B cell (primary cell): ENCODE results near the gene FNDC11. TPM values are rescaled to one million over a fixed set of nuclear protein-coding genes. Genes with fewer than 3 reads are reported as not detected.

Source experiments
- ATAC-seq: fragments of 200-7000 bp; cut with Tn5 transposase; one replicate; pipeline ENCODE4 v1.10.0; 2021; ENCODE audit warnings: low read depth, mild to moderate bottlenecking, moderate number of reproducible peaks, moderate library complexity
- CTCF ChIA-PET: fragments of 350-600 bp; sonication (Branson Sonifier 250); formaldehyde crosslinking; loops from one replicate; lab custom pipeline; 2021; ENCODE audit warnings: antibody characterized with exemption, inconsistent platforms; lab: Charles Lee
- POLR2A ChIA-PET: fragments of 350-600 bp; sonication (Branson Sonifier 250); formaldehyde crosslinking; loops from one replicate; lab custom pipeline; 2021; ENCODE audit warnings: antibody characterized with exemption; lab: Charles Lee
- DNase-seq: peaks from one replicate; pipeline ENCODE4 v3.0.0; 2013
- H2AFZ ChIP-seq: 2 replicates; pipeline ENCODE4 v1.6.1; 2012; ENCODE audit warnings: mild to moderate bottlenecking, low read depth, low read length; ENCODE audit not compliant: insufficient read depth, poor library complexity, severe bottlenecking
- H3K27ac ChIP-seq, 2 donors: 1 replicate in 1 of 2; 2 replicates in 1 of 2; pipeline ENCODE4 v1.5.1; 2012 to 2013; ENCODE audit warnings: low read length in 2 of 2, mild to moderate bottlenecking in 2 of 2, moderate library complexity in 1 of 2
- H3K27me3 ChIP-seq, 4 experiments: fragments of 200-600 bp in 1 of 4; sonication (generic) in 1 of 4; replicated peaks in 1 of 4; 1 replicate in 2 of 4; 2 replicates in 2 of 4; pipeline versions ENCODE4 v1.6.1 to v1.7.0; 2013 to 2016; ENCODE audit warnings: low read length in 3 of 4, mild to moderate bottlenecking in 2 of 4, mixed read lengths in 1 of 4, moderate library complexity in 1 of 4; ENCODE audit not compliant: insufficient read depth in 4 of 4, control insufficient read depth in 3 of 4; ENCODE audit errors: control extremely low read depth in 1 of 4
- H3K36me3 ChIP-seq, 2 experiments: replicated peaks in 1 of 2; 1 replicate in 1 of 2; 2 replicates in 1 of 2; pipeline versions ENCODE4 v1.6.1 to v1.7.1; 2013; ENCODE audit warnings: low read length in 1 of 2; ENCODE audit not compliant: insufficient read depth in 2 of 2, control insufficient read depth in 1 of 2; ENCODE audit errors: control extremely low read depth in 1 of 2, extremely low read depth in 1 of 2
- H3K4me1 ChIP-seq, 2 donors: fragments of 200-600 bp in 1 of 2; sonication (generic) in 1 of 2; 1 replicate in 1 of 2; 2 replicates in 1 of 2; pipeline versions ENCODE4 v1.5.1 to v1.6.1; 2013 to 2017; ENCODE audit warnings: low read length in 2 of 2; ENCODE audit not compliant: control insufficient read depth in 2 of 2, insufficient read depth in 2 of 2
- H3K4me2 ChIP-seq: replicated peaks from 2 replicates; pipeline ENCODE3; 2012; ENCODE audit warnings: mild to moderate bottlenecking, low read depth, low read length; ENCODE audit not compliant: poor library complexity, severe bottlenecking
- H3K4me3 ChIP-seq, 5 experiments: fragments of 200-600 bp in 1 of 5; sonication (generic) in 1 of 5; 1 replicate in 3 of 5; 2 replicates in 2 of 5; pipeline versions ENCODE4 v1.5.1 to v1.7.0; 2011 to 2016; ENCODE audit warnings: low read length in 4 of 5, mild to moderate bottlenecking in 4 of 5, low read depth in 2 of 5, control low read depth in 1 of 5, moderate library complexity in 1 of 5; ENCODE audit not compliant: insufficient read depth in 1 of 5; ENCODE audit errors: control extremely low read depth in 1 of 5, extremely low read depth in 1 of 5
- H3K79me2 ChIP-seq: fragments of 200-600 bp; sonication (generic); one replicate; pipeline ENCODE4 v1.6.0; 2016; ENCODE audit warnings: low read length; ENCODE audit not compliant: control insufficient read depth, insufficient read depth
- H3K9ac ChIP-seq: fragments of 200-600 bp; sonication (generic); 2 replicates; pipeline ENCODE4 v1.6.1; 2017; ENCODE audit warnings: mild to moderate bottlenecking, low read length, moderate library complexity
- H3K9me3 ChIP-seq, 3 donors: one replicate each; pipeline versions ENCODE4 v1.6.1 to v1.7.1; 2013; ENCODE audit warnings: low read length in 2 of 3; ENCODE audit not compliant: control insufficient read depth in 2 of 3, insufficient read depth in 1 of 3; ENCODE audit errors: control extremely low read depth in 1 of 3
- H4K20me1 ChIP-seq: 2 replicates; pipeline ENCODE4 v1.6.0; 2012; ENCODE audit warnings: mild to moderate bottlenecking, low read length; ENCODE audit not compliant: insufficient read depth, control insufficient read depth, poor library complexity, severe bottlenecking
- H3K27ac Mint-ChIP-seq: one replicate; pipeline ENCODE4 v1.8.0; 2021; ENCODE audit warnings: mixed read lengths
- H3K27me3 Mint-ChIP-seq: one replicate; pipeline ENCODE4 v1.8.0; 2021; ENCODE audit warnings: mixed read lengths
- H3K4me1 Mint-ChIP-seq: one replicate; pipeline ENCODE4 v1.8.0; 2021; ENCODE audit warnings: mixed read lengths
- H3K4me3 Mint-ChIP-seq: one replicate; pipeline ENCODE4 v1.8.0; 2021; ENCODE audit warnings: mixed read lengths
- H3K9me3 Mint-ChIP-seq: one replicate; pipeline ENCODE4 v1.8.0; 2022; ENCODE audit warnings: mixed read lengths; ENCODE audit not compliant: insufficient read depth
- EZH2 ChIP-seq: IDR thresholded peaks from 2 replicates; pipeline ENCODE4 v1.6.1; 2012; ENCODE audit warnings: borderline replicate concordance, low read depth, mild to moderate bottlenecking, moderate library complexity, low read length; ENCODE audit not compliant: insufficient read depth, poor library complexity, severe bottlenecking
- WGBS: methylation state at CpG from one replicate; pipeline ENCODE4 v1.1.5; 2013; ENCODE audit warnings: missing lambda C conversion rate; ENCODE audit not compliant: insufficient coverage; 5-methylcytosine and 5-hydroxymethylcytosine counted together
- intact Hi-C: fragments of 100-400 bp; cut with micrococcal nuclease; formaldehyde crosslinking; loops from one replicate; pipeline ENCODE4 v1.10.0; 2022
- polyA plus RNA-seq: library from polyadenylated mRNA; depleted of rRNA; stranded (reverse); fragments of >200 nt; gene quantifications from 2 replicates; pipeline ENCODE4 v1.2.3, GENCODE V29; 2012
- total RNA-seq, 2 donors: library from RNA; stranded (reverse); fragments of 120-200 nt in 1 of 2; gene quantifications; 1 replicate in 1 of 2; 2 replicates in 1 of 2; pipeline versions ENCODE4 v1.2.3 to v1.2.4, GENCODE V29; 2013 to 2022
- TF ChIP-seq, protein P1 (sequence below): fragments of 200-600 bp; IDR thresholded peaks from one replicate; pipeline ENCODE4 v1.8.0; 2022; ENCODE audit warnings: antibody characterized with exemption, mild to moderate bottlenecking

The FNDC11 gene
- total and polyA plus RNA-seq, 2 donors (not counting 1 experiment from before 2014, with no cell fraction given), result 3.8 to 34.2 TPM

GRCh38 chr20:63534831-63535651 is 18.9 kb upstream of the FNDC11 start:
- Histone ChIP-seq H3K79me2 (no peaks in the 10 kb centered on the region), H3K4me3 (no peak overlapping the region), H4K20me1 (no peaks in the 10 kb centered on the region), H3K4me2 (no peak overlapping the region), H3K27me3 (no peaks in the 10 kb centered on the region), H3K36me3 (no peaks in the 10 kb centered on the region), H3K4me1 (peaks cover 21 to 33% of the 10 kb centered on the region in 2 donors), H3K27ac (no peak overlapping the region), H3K9me3 (peaks cover 0 to 3% (median 0%) of the 10 kb centered on the region in 3 donors), H2AFZ (no peak overlapping the region), H3K9ac (no peak overlapping the region)
- DNase-seq, result no peak
- no peak for ATAC-seq
- Mint-ChIP-seq H3K9me3 (no peaks in the 10 kb centered on the region), H3K27ac (peak overlapping the region; percentile 26), H3K4me3 (no peak overlapping the region), H3K4me1 (peaks cover 27% of the 10 kb centered on the region), H3K27me3 (no peaks in the 10 kb centered on the region)
- POLR2A ChIA-PET, result interaction anchor here (0.6 kb wide), 1 partner anchor 367 kb away, joined by 10 read pairs; no protein-coding TSS in a partner anchor
- WGBS, result 85% methylated on average over 47 of the region's 49 CpGs
- CTCF ChIA-PET, result interaction anchor here (2.2 kb wide), 1 partner anchor 438 kb away, joined by 8 read pairs; no protein-coding TSS in a partner anchor
- intact Hi-C loops, result loop anchor here (5.0 kb wide), 2 partner anchors 202 to 422 kb away; partner anchors contain the start of genes LIME1, SLC2A4RG and UCKL1
- TF ChIP-seq EZH2, result no peak
- TF ChIP-seq, protein P1, sequence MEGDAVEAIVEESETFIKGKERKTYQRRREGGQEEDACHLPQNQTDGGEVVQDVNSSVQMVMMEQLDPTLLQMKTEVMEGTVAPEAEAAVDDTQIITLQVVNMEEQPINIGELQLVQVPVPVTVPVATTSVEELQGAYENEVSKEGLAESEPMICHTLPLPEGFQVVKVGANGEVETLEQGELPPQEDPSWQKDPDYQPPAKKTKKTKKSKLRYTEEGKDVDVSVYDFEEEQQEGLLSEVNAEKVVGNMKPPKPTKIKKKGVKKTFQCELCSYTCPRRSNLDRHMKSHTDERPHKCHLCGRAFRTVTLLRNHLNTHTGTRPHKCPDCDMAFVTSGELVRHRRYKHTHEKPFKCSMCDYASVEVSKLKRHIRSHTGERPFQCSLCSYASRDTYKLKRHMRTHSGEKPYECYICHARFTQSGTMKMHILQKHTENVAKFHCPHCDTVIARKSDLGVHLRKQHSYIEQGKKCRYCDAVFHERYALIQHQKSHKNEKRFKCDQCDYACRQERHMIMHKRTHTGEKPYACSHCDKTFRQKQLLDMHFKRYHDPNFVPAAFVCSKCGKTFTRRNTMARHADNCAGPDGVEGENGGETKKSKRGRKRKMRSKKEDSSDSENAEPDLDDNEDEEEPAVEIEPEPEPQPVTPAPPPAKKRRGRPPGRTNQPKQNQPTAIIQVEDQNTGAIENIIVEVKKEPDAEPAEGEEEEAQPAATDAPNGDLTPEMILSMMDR, result no peak
